K562 (cell line): ENCODE measurements around the gene TMEM218. TPM values are rescaled to one million over a fixed set of nuclear protein-coding genes. Genes with fewer than 3 reads are reported as not detected.
A peak's percentile ranks its signal among the peaks of the same experiment; 100 is the strongest.

ENCODE experiments used
- ATAC-seq: fragments of 200-7000 bp; cut with Tn5 transposase; 3 replicates; pipeline ENCODE4 v1.9.1; 2020; ENCODE audit warnings: moderate library complexity
- BruUV-seq: library from RNA; stranded (reverse); fragments of 400-500 nt; replicated peaks from 2 replicates; lab custom pipeline; 2021; lab: Mats Ljungman, UMichigan
- CTCF ChIA-PET: fragments of 300-600 bp; formaldehyde crosslinking; extraction: SDS; loops from one replicate; lab custom pipeline; 2021; ENCODE audit warnings: low intra/inter-chr PET ratio; lab: Yijun Ruan, JAX
- POLR2A ChIA-PET: fragments of 300-600, 350-650 bp; sonication (Branson Sonifier 250); formaldehyde crosslinking; extraction: SDS; loops from one replicate; lab custom pipeline; 2021; ENCODE audit warnings: antibody characterized with exemption, inconsistent platforms; lab: Yijun Ruan, JAX
- DNase-seq, 4 experiments: peaks; one replicate each; pipeline versions ENCODE4 v3.0.0 to v3.0.0-alpha.2; 2011 to 2018; ENCODE audit warnings: low spot score in 3 of 4, mixed read lengths in 3 of 4; ENCODE audit errors: extremely low read depth in 1 of 4
- FAIRE-seq: peaks from 2 replicates; lab custom pipeline; 2011; peaks lifted over from hg19 to GRCh38; lab: Jason Lieb, UNC
- H2AFZ ChIP-seq: 2 replicates; pipeline ENCODE4 v1.6.0; 2011; ENCODE audit warnings: low read depth, low read length, control low read depth, inconsistent platforms
- H3K27ac ChIP-seq: fragments of 200-600 bp; 3 replicates; pipeline ENCODE4 v1.8.0; 2011; ENCODE audit warnings: low read depth, mild to moderate bottlenecking, control low read depth, inconsistent platforms, low read length, moderate library complexity, mixed read lengths; ENCODE audit errors: extremely low read depth
- H3K27me3 ChIP-seq, 2 experiments: fragments of 300-600 bp in 1 of 2; 2 replicates in 1 of 2; 3 replicates in 1 of 2; pipeline versions ENCODE4 v1.6.0 to v1.8.0; 2011; ENCODE audit warnings: inconsistent platforms in 2 of 2, low read length in 2 of 2, mild to moderate bottlenecking in 1 of 2, mixed read lengths in 1 of 2, moderate library complexity in 1 of 2; ENCODE audit not compliant: control insufficient read depth in 2 of 2, insufficient read depth in 2 of 2
- H3K36me3 ChIP-seq: fragments of 300-600 bp; 3 replicates; pipeline ENCODE4 v1.8.0; 2011; ENCODE audit warnings: mild to moderate bottlenecking, low read length, inconsistent platforms; ENCODE audit not compliant: control insufficient read depth, insufficient read depth
- H3K4me1 ChIP-seq, 2 experiments: fragments of 200-600 bp in 1 of 2; replicated peaks in 1 of 2; 2 replicates in 1 of 2; 3 replicates in 1 of 2; pipeline versions ENCODE4 v1.5.1 to v1.8.0; 2011; ENCODE audit warnings: inconsistent platforms in 2 of 2, low read length in 2 of 2, mild to moderate bottlenecking in 1 of 2, mixed read lengths in 1 of 2, moderate library complexity in 1 of 2; ENCODE audit not compliant: control insufficient read depth in 2 of 2, insufficient read depth in 2 of 2
- H3K4me2 ChIP-seq: 2 replicates; pipeline ENCODE4 v1.6.1; 2011; ENCODE audit warnings: low read length, control low read depth, inconsistent platforms, mixed read lengths; ENCODE audit not compliant: insufficient read depth
- H3K4me3 ChIP-seq: fragments of 200-600 bp; sonication (generic), shearing (Covaris generic); 2 replicates; pipeline ENCODE4 v1.5.1; 2016; ENCODE audit warnings: control low read depth, inconsistent platforms
- H3K79me2 ChIP-seq: fragments of 200-600 bp; 3 replicates; pipeline ENCODE4 v1.8.0; 2011; ENCODE audit warnings: low read length, inconsistent platforms; ENCODE audit not compliant: control insufficient read depth, insufficient read depth
- H3K9ac ChIP-seq, 2 experiments: 2 replicates each; pipeline versions ENCODE4 v1.6.0 to v1.6.1; 2011; ENCODE audit warnings: low read depth in 2 of 2, low read length in 2 of 2, control low read depth in 1 of 2, inconsistent platforms in 1 of 2, mild to moderate bottlenecking in 1 of 2, mixed read lengths in 1 of 2; ENCODE audit not compliant: insufficient read depth in 1 of 2
- H3K9me1 ChIP-seq: one replicate; pipeline ENCODE4 v1.6.0; 2011; ENCODE audit warnings: inconsistent platforms, mild to moderate bottlenecking, low read length, moderate library complexity; ENCODE audit not compliant: control insufficient read depth, insufficient read depth
- H3K9me3 ChIP-seq: replicated peaks from 2 replicates; pipeline ENCODE4 v1.5.1; 2011; ENCODE audit warnings: low read depth, low read length, inconsistent platforms; ENCODE audit not compliant: control insufficient read depth, insufficient read depth
- H4K20me1 ChIP-seq: replicated peaks from 2 replicates; pipeline ENCODE4 v1.6.1; 2011; ENCODE audit warnings: low read length, inconsistent platforms, mixed read lengths; ENCODE audit not compliant: control insufficient read depth, insufficient read depth
- BMI1 ChIP-seq: fragments of 150-350 bp; IDR thresholded peaks from 2 replicates; pipeline ENCODE4 v1.6.1; 2014; ENCODE audit warnings: low read length
- CHCHD3 ChIP-seq: fragments of 250-450 bp; sonication (Bioruptor Pico); IDR thresholded peaks from 2 replicates; pipeline ENCODE4 v2.1.2; 2022; ENCODE audit warnings: mild to moderate bottlenecking
- CTCF ChIP-seq, 3 experiments: IDR thresholded peaks in 2 of 3; conservative IDR thresholded peaks in 1 of 3; 2 replicates each; pipeline ENCODE4 v1.5.1; 2011 to 2012; ENCODE audit warnings: low read length in 3 of 3, mild to moderate bottlenecking in 3 of 3, control low read depth in 2 of 3, improper control_type of control experiment in 1 of 3, inconsistent platforms in 1 of 3, low read depth in 1 of 3, mixed read lengths in 1 of 3, moderate library complexity in 1 of 3; ENCODE audit not compliant: insufficient read depth in 2 of 3
- ESRRA ChIP-seq: fragments of 450-650 bp; IDR thresholded peaks from 2 replicates; pipeline ENCODE4 v1.6.1; 2014; ENCODE audit warnings: low read depth, mild to moderate bottlenecking, moderate library complexity, borderline replicate concordance
- FOSL1 ChIP-seq: fragments of 200-800 bp; sonication (Bioruptor generic); conservative IDR thresholded peaks from 2 replicates; pipeline ENCODE4 v1.6.1; 2016; ENCODE audit warnings: missing genetic modification characterization, missing compliant biosample characterization
- HLTF ChIP-seq: fragments of 450-650 bp; IDR thresholded peaks from 2 replicates; pipeline ENCODE4 v1.6.1; 2016
- MYC ChIP-seq, 2 experiments: fragments of 250-450 bp in 1 of 2; sonication (Bioruptor Pico) in 1 of 2; IDR thresholded peaks; 2 replicates each; pipeline versions ENCODE4 v1.5.1 to v1.6.1; 2012 to 2021; ENCODE audit warnings: low read depth in 2 of 2, borderline replicate concordance in 1 of 2, improper control_type of control experiment in 1 of 2, low read length in 1 of 2, mild to moderate bottlenecking in 1 of 2, moderate library complexity in 1 of 2
- NCOA4 ChIP-seq: fragments of 450-650 bp; IDR thresholded peaks from 2 replicates; pipeline ENCODE4 v1.6.1; 2018; ENCODE audit warnings: mild to moderate bottlenecking; ENCODE audit not compliant: partially characterized antibody
- NR0B1 ChIP-seq: fragments of 450-650 bp; IDR thresholded peaks from one replicate; pipeline ENCODE4 v1.6.1; 2018; ENCODE audit warnings: mild to moderate bottlenecking, moderate library complexity; ENCODE audit not compliant: partially characterized antibody
- RAD21 ChIP-seq, 2 experiments: fragments of 250-450 bp in 1 of 2; fragments of 450-650 bp in 1 of 2; sonication (Bioruptor Pico) in 1 of 2; formaldehyde crosslinking in 1 of 2; IDR thresholded peaks in 1 of 2; conservative IDR thresholded peaks in 1 of 2; 2 replicates each; pipeline versions ENCODE4 v1.4.0 to v1.8.0; 2020 to 2022; ENCODE audit warnings: mild to moderate bottlenecking in 2 of 2, moderate library complexity in 1 of 2
- RBM17 ChIP-seq: fragments of 200-400 bp; formaldehyde crosslinking; IDR thresholded peaks from 2 replicates; pipeline ENCODE4 v1.6.1; 2017; ENCODE audit warnings: low read depth, mild to moderate bottlenecking, low read length, borderline replicate concordance
- RHOXF2B ChIP-seq: fragments of 250-450 bp; sonication (Bioruptor Pico); conservative IDR thresholded peaks from 2 replicates; pipeline ENCODE4 v1.5.1; 2021
- SMARCA4 ChIP-seq: fragments of 450-650 bp; IDR thresholded peaks from 2 replicates; pipeline ENCODE4 v1.6.1; 2016
- SMC3 ChIP-seq: conservative IDR thresholded peaks from 2 replicates; pipeline ENCODE4 v1.6.1; 2011; ENCODE audit warnings: low read depth, low read length, improper control_type of control experiment; ENCODE audit not compliant: insufficient read depth
- TBP ChIP-seq: optimal IDR thresholded peaks from 2 replicates; pipeline ENCODE3; 2011; ENCODE audit warnings: low read depth, low read length, improper control_type of control experiment
- ZNF12 ChIP-seq: sonication (generic); formaldehyde crosslinking; IDR thresholded peaks from 2 replicates; pipeline ENCODE4 v1.4.0; 2020; ENCODE audit warnings: mild to moderate bottlenecking, missing genetic modification reagents
- ZNF133 ChIP-seq: fragments of 250-450 bp; sonication (Bioruptor Pico); IDR thresholded peaks from 2 replicates; pipeline ENCODE4 v1.4.0; 2020; ENCODE audit warnings: mild to moderate bottlenecking
- ZNF707 ChIP-seq: fragments of 250-450 bp; sonication (Bioruptor Pico); conservative IDR thresholded peaks from 2 replicates; pipeline ENCODE4 v1.8.0; 2022; ENCODE audit warnings: inconsistent platforms, mild to moderate bottlenecking, moderate library complexity
- WGBS: fragments of 100-300 bp; shearing (Covaris generic); methylation state at CpG from one replicate; pipeline ENCODE4 v1.1.6; 2016; ENCODE audit warnings: low coverage, mixed read lengths; ENCODE audit not compliant: insufficient coverage; ENCODE audit errors: missing lambda C conversion rate; 5-methylcytosine and 5-hydroxymethylcytosine counted together
- in situ Hi-C: fragments of 300-500 bp; cut with MboI; formaldehyde crosslinking; loops from 4 replicates; pipeline ENCODE4 v1.15.0; 2018; ENCODE audit warnings: inconsistent platforms, mixed read lengths
- intact Hi-C: fragments of 100-400 bp; cut with micrococcal nuclease; formaldehyde crosslinking; loops from 2 replicates; pipeline ENCODE4 v1.14.2; 2022
- polyA plus RNA-seq, 8 experiments: library from polyadenylated mRNA; depleted of rRNA in 4 of 8; stranded (reverse) in 5 of 8; unstranded in 3 of 8; fragments of >200 nt; fragmentation: Nextera tagmentation in 2 of 8; fragmentation: Illumina TruSeq in 1 of 8; extraction: Ambion mirVana in 2 of 8; extraction: Trizol in 1 of 8; gene quantifications; 2 replicates each; pipeline versions ENCODE4 v1.2.1 to v1.2.3, GENCODE V29; 2011 to 2014; ENCODE audit warnings: inconsistent platforms in 1 of 8, missing spikeins in 1 of 8
- total RNA-seq, 7 experiments: library from RNA; depleted of rRNA in 6 of 7; stranded (reverse); fragments of >200 nt in 6 of 7; fragmentation: Illumina TruSeq in 2 of 7; extraction: Trizol in 2 of 7; gene quantifications; 2 replicates each; pipeline versions ENCODE4 v1.2.1 to v1.2.3, GENCODE V29; 2011 to 2021; ENCODE audit warnings: low replicate concordance in 1 of 7

TMEM218 gene
- total and polyA plus RNA-seq, 9 of the 15 experiments (the other 6 are each of a cell fraction or from before 2014, with no cell fraction given), result 13.4 to 32.2 (median 25.4) TPM

- no peak for TF ChIP-seq MYC (IDR thresholded peaks at IDR 0.05; ENCODE audit: low read depth, low read length)
- TF ChIP-seq MYC (CRISPR knock-in tag; IDR thresholded peaks at IDR 0.05; ENCODE audit: borderline replicate concordance, low read depth), result no peak
- TF ChIP-seq BMI1, result no peak
- TF ChIP-seq TBP, result no peak
- TF ChIP-seq CHCHD3 (CRISPR knock-in tag), result no peak
- no peak for TF ChIP-seq SMC3
- no peak for TF ChIP-seq NCOA4
- no peak for TF ChIP-seq ZNF12 (CRISPR knock-in tag)
- TF ChIP-seq HLTF, result no peak
- no peak for TF ChIP-seq SMARCA4
- TF ChIP-seq RHOXF2B (CRISPR knock-in tag), result no peak
- no peak for TF ChIP-seq ZNF707 (CRISPR knock-in tag)
- no peak for TF ChIP-seq ZNF133 (CRISPR knock-in tag)
- TF ChIP-seq FOSL1 (tag), result no peak
Observed at GRCh38 chr11:125117429-125117828, 6.0 kb upstream of the TMEM218 start (continued).

- no peak overlapping the region for H3K27ac ChIP-seq
- intact Hi-C loops, result no loop called here
- no peak overlapping the region for H3K4me2 ChIP-seq
- CTCF ChIA-PET, result interaction anchor here (1.3 kb wide), 1 partner anchor 152 kb away, joined by 4 read pairs; no protein-coding TSS in a partner anchor
- FAIRE-seq (peak; percentile 79), ATAC-seq (peak; percentile 11; the same call in 2 of the 3 replicates), DNase-seq (peak in 2 of 4 experiments; percentile 17 to 60)
- no peaks in the 10 kb centered on the region for H3K9me1 ChIP-seq
- peaks cover 0 to 6% of the 10 kb centered on the region in 2 experiments; a peak in 2 of 5 replicates for H3K4me1 ChIP-seq
- H2AFZ ChIP-seq, result no peak overlapping the region
- H3K36me3 ChIP-seq, result no peaks in the 10 kb centered on the region
- H3K27me3 ChIP-seq, result peaks cover 4% of the 10 kb centered on the region in 2 experiments; a peak in 3 of 5 replicates
- H3K9me3 ChIP-seq, result no peaks in the 10 kb centered on the region
- in situ Hi-C loops, result loop anchor here (10.0 kb wide), 1 partner anchor 150 kb away; no protein-coding TSS in a partner anchor
- H3K9ac ChIP-seq, result no peak overlapping the region
- BruUV-seq, result no TSS peak
- no peak overlapping the region for H3K4me3 ChIP-seq
- H4K20me1 ChIP-seq, result no peaks in the 10 kb centered on the region
- WGBS, result 14% methylated on average over 8 of the region's 8 CpGs
- POLR2A ChIA-PET, result no interaction called here
- H3K79me2 ChIP-seq, result peaks cover 10% of the 10 kb centered on the region; the same call in 2 of the 3 replicates
- peak; percentile 79 for TF ChIP-seq ESRRA
- peak; percentile 56 to 66 (median 66); a peak in 5 of 6 replicates for TF ChIP-seq CTCF (IDR thresholded peaks at IDR 0.05 in 2 of 3, conservative IDR thresholded peaks at IDR 0.05 in 1 of 3; ENCODE audit: insufficient read depth in 2 of 3, low read depth in 1 of 3, low read length in 3 of 3)
- TF ChIP-seq RBM17, result no peak
- no peak for TF ChIP-seq NR0B1
- TF ChIP-seq RAD21 (CRISPR knock-in tag; conservative IDR thresholded peaks at IDR 0.05 in 1 of 2, IDR thresholded peaks at IDR 0.05 in 1 of 2), result peak in 1 of 2 experiments; percentile 60; a peak in 2 of 4 replicates
Observed at GRCh38 chr11:125114518-125114917, 3.1 kb upstream of the TMEM218 start.
